ENCODE measurements around the gene TRAF7. TPM values are rescaled to one million over a fixed set of nuclear protein-coding genes. Genes with fewer than 3 reads are reported as not detected.

Gene TRAF7
- total RNA-seq, 2 experiments from 2014 or later: 53.6 to 82.3 TPM

- Histone ChIP-seq H3K4me3 (ENCODE audit: low read depth, low read length, poor library complexity, severe bottlenecking) (peak overlapping the region; percentile 98), H3K9me3 (ENCODE audit: low read length) (no peaks in the 10 kb centered on the region), H3K9me2 (ENCODE audit: insufficient read depth, low read length) (no peaks in the 10 kb centered on the region), H3K27ac (ENCODE audit: low read depth, low read length, poor library complexity, severe bottlenecking) (peak overlapping the region; percentile 2), H3K79me2 (ENCODE audit: insufficient read depth, low read depth, low read length) (peaks cover 26% of the 10 kb centered on the region; the same call in 1 of the 2 replicates), H3K4me2 (ENCODE audit: low read length) (peak overlapping the region; percentile 78), H2AFZ (ENCODE audit: low read length) (no peak overlapping the region), H4K20me1 (ENCODE audit: insufficient read depth, low read length) (peaks cover 13% of the 10 kb centered on the region; the same call in 1 of the 2 replicates), H3K4me1 (ENCODE audit: insufficient read depth, low read length, poor library complexity, severe bottlenecking) (peaks cover 26% of the 10 kb centered on the region), H3K36me3 (ENCODE audit: insufficient read depth, low read length) (peaks cover 40% of the 10 kb centered on the region)
- TF ChIP-seq, protein P1, sequence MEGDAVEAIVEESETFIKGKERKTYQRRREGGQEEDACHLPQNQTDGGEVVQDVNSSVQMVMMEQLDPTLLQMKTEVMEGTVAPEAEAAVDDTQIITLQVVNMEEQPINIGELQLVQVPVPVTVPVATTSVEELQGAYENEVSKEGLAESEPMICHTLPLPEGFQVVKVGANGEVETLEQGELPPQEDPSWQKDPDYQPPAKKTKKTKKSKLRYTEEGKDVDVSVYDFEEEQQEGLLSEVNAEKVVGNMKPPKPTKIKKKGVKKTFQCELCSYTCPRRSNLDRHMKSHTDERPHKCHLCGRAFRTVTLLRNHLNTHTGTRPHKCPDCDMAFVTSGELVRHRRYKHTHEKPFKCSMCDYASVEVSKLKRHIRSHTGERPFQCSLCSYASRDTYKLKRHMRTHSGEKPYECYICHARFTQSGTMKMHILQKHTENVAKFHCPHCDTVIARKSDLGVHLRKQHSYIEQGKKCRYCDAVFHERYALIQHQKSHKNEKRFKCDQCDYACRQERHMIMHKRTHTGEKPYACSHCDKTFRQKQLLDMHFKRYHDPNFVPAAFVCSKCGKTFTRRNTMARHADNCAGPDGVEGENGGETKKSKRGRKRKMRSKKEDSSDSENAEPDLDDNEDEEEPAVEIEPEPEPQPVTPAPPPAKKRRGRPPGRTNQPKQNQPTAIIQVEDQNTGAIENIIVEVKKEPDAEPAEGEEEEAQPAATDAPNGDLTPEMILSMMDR (conservative IDR thresholded peaks at IDR 0.05; ENCODE audit: low read length): no peak
- TF ChIP-seq EZH2phosphoT487 (IDR thresholded peaks at IDR 0.05; ENCODE audit: borderline replicate concordance, low read depth, low read length): no peak
- ChIA-PET CTCF (ENCODE audit: unreplicated experiment) (no interaction called here), POLR2A (interaction anchor here (0.6 kb wide), 1 partner anchor 51 kb away, joined by 3 read pairs; no protein-coding TSS in a partner anchor)
- intact Hi-C loops (cut with micrococcal nuclease; ENCODE audit: unreplicated experiment): no loop called here
- BruUV-seq (replicated peaks): no TSS peak
- DNase-seq (ENCODE audit: low spot score): no peak
Observed at GRCh38 chr16:2212362-2213324, 57.1 kb downstream of the TRAF7 start.

DNA sequence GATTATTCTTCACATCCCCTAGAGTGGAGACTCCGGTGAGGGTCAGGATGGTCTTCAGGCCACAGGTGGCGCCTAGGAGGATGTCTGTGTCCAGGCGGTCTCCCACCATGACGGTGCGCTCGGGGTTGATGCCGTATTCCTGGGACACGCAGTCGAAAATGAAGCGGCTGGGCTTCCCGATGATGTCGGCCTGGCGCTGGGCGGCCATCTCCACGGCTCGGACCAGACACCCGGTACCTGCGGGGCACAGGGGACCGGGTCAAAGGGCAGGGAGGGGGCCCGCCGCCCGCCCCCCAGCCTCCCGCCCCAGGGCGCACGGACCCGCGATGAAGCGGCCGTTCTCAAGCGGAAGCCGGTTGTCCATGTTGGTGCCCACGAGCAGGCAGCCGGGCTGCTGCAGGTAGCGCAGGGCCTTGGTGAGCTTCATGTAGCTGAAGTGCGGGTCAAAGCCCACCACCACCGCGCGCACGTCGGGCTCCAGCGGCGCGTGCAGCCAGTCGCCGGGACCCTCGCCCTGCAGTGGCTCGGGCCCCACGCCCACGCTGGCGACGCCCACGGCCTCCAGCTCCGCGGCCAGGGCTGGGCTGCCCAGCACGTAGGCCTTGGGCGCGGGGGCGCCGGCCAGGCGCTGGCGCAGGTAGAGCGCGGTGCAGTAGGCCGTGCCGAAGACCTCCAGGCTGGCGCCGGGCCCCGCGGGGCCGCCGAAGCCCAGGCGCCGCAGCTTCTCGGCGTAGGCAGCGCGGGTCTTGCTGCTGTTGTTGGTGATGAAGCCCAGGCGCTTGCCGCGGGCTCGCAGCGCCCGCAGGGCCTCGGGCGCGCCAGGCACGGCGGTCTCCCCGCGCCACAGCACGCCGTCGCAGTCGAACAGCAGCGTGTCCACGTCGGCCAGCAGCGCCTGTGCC is 58.5 kb downstream of the TRAF7 start:
- TF ChIP-seq, protein P1 (conservative IDR thresholded peaks at IDR 0.05; ENCODE audit: low read length): no peak
- TF ChIP-seq EZH2phosphoT487 (IDR thresholded peaks at IDR 0.05; ENCODE audit: borderline replicate concordance, low read depth, low read length): no peak
- Histone ChIP-seq H3K4me1 (ENCODE audit: insufficient read depth, low read length, poor library complexity, severe bottlenecking) (peaks cover 26% of the 10 kb centered on the region), H3K4me3 (ENCODE audit: low read depth, low read length, poor library complexity, severe bottlenecking) (peak overlapping the region; percentile 98), H4K20me1 (ENCODE audit: insufficient read depth, low read length) (peaks cover 13% of the 10 kb centered on the region; the same call in 1 of the 2 replicates), H3K79me2 (ENCODE audit: insufficient read depth, low read depth, low read length) (peaks cover 26% of the 10 kb centered on the region; the same call in 1 of the 2 replicates), H2AFZ (ENCODE audit: low read length) (no peak overlapping the region), H3K9me2 (ENCODE audit: insufficient read depth, low read length) (no peaks in the 10 kb centered on the region), H3K27ac (ENCODE audit: low read depth, low read length, poor library complexity, severe bottlenecking) (peak overlapping the region; percentile 41), H3K4me2 (ENCODE audit: low read length) (peak overlapping the region; percentile 78), H3K9me3 (ENCODE audit: low read length) (no peaks in the 10 kb centered on the region), H3K36me3 (ENCODE audit: insufficient read depth, low read length) (peaks cover 25% of the 10 kb centered on the region; the same call in 1 of the 2 replicates)
- intact Hi-C loops (cut with micrococcal nuclease; ENCODE audit: unreplicated experiment): no loop called here
- no TSS peak for BruUV-seq (replicated peaks)
- POLR2A ChIA-PET: interaction anchor here (0.6 to 1.4 kb wide), 4 partner anchors 8 to 198 kb away, joined by 3 to 10 read pairs (median 4); partner anchors contain the start of gene TRAF7
- peak; percentile 38 for DNase-seq (ENCODE audit: low spot score)
- CTCF ChIA-PET (ENCODE audit: unreplicated experiment): interaction anchor here (0.5 to 0.6 kb wide), 2 partner anchors 11 to 1803 kb away, joined by 3 read pairs; no protein-coding TSS in a partner anchor
